Natural killer cell (primary cell): ENCODE results near the gene MTURN. TPM values are rescaled to one million over a fixed set of nuclear protein-coding genes. Genes with fewer than 3 reads are reported as not detected.

ENCODE experiments used
- ATAC-seq, 3 donors: fragments of 150-1000 bp in 2 of 3; fragments of 200-7000 bp in 1 of 3; cut with Tn5 transposase; 1 replicate in 1 of 3; 2 replicates in 2 of 3; pipeline ENCODE4 v1.10.0; 2021; ENCODE audit warnings: mild to moderate bottlenecking in 2 of 3, moderate library complexity in 2 of 3
- DNase-seq, 2 donors: peaks; one replicate each; pipeline versions ENCODE4 v3.0.0 to v3.0.0-alpha.2; 2013 to 2021; ENCODE audit warnings: mixed read lengths in 1 of 2
- H3K27ac ChIP-seq: one replicate; pipeline ENCODE4 v1.5.1; 2013; ENCODE audit warnings: mild to moderate bottlenecking, low read length
- H3K27me3 ChIP-seq: one replicate; pipeline ENCODE4 v1.6.1; 2013; ENCODE audit warnings: low read length; ENCODE audit not compliant: control insufficient read depth, insufficient read depth
- H3K36me3 ChIP-seq: one replicate; pipeline ENCODE4 v1.6.1; 2013; ENCODE audit warnings: low read length; ENCODE audit not compliant: control insufficient read depth, insufficient read depth
- H3K4me1 ChIP-seq: one replicate; pipeline ENCODE4 v1.6.1; 2013; ENCODE audit warnings: low read length; ENCODE audit not compliant: control insufficient read depth, insufficient read depth
- H3K4me3 ChIP-seq: one replicate; pipeline ENCODE4 v1.5.1; 2013; ENCODE audit warnings: low read length
- H3K9me3 ChIP-seq: one replicate; pipeline ENCODE4 v1.6.1; 2013; ENCODE audit warnings: low read length; ENCODE audit not compliant: control insufficient read depth, insufficient read depth
- H3K27ac Mint-ChIP-seq, 2 donors: one replicate each; pipeline ENCODE4 v1.8.0; 2022; ENCODE audit warnings: mild to moderate bottlenecking in 2 of 2, mixed read lengths in 2 of 2, moderate library complexity in 1 of 2
- H3K27me3 Mint-ChIP-seq, 2 donors: one replicate each; pipeline ENCODE4 v1.8.0; 2022; ENCODE audit warnings: low read depth in 2 of 2, mixed read lengths in 2 of 2
- H3K36me3 Mint-ChIP-seq: one replicate; pipeline ENCODE4 v1.8.0; 2022; ENCODE audit warnings: mixed read lengths
- H3K4me1 Mint-ChIP-seq, 2 donors: one replicate each; pipeline ENCODE4 v1.8.0; 2022; ENCODE audit warnings: mixed read lengths in 2 of 2
- H3K4me3 Mint-ChIP-seq: one replicate; pipeline ENCODE4 v1.8.0; 2022; ENCODE audit warnings: mild to moderate bottlenecking, moderate library complexity, mixed read lengths
- H3K9me3 Mint-ChIP-seq, 2 donors: one replicate each; pipeline ENCODE4 v1.8.0; 2022; ENCODE audit warnings: mixed read lengths in 2 of 2
- CTCF ChIP-seq: fragments of 200-600 bp; IDR thresholded peaks from one replicate; pipeline ENCODE4 v1.8.0; 2022; ENCODE audit warnings: antibody characterized with exemption
- WGBS: methylation state at CpG from one replicate; pipeline ENCODE4 v1.1.7; 2013; ENCODE audit warnings: missing lambda C conversion rate; ENCODE audit not compliant: insufficient coverage; 5-methylcytosine and 5-hydroxymethylcytosine counted together
- intact Hi-C: fragments of 100-400 bp; cut with micrococcal nuclease; formaldehyde crosslinking; loops from one replicate; pipeline ENCODE4 v1.14.2; 2022
- total RNA-seq, 4 donors: library from RNA; stranded (reverse); fragments of 120-200 nt in 1 of 4; gene quantifications; one replicate each; pipeline versions ENCODE4 v1.2.3 to v1.2.4, GENCODE V29; 2013 to 2022

MTURN gene
- total RNA-seq, 3 donors from 2014 or later (not counting 1 experiment from before 2014, with no cell fraction given) = 31.6 to 37.3 (median 32.8) TPM

GRCh38 chr7:30201921-30202320, 67.1 kb downstream of the MTURN start:
- H3K4me1 Mint-ChIP-seq = no peaks in the 10 kb centered on the region

GRCh38 chr7:30202671-30203070, 67.9 kb downstream of the MTURN start:
- Histone ChIP-seq H3K9me3 (no peaks in the 10 kb centered on the region), H3K27ac (no peak overlapping the region), H3K36me3 (no peaks in the 10 kb centered on the region), H3K4me1 (peaks cover 7% of the 10 kb centered on the region), H3K4me3 (no peak overlapping the region), H3K27me3 (no peaks in the 10 kb centered on the region)
- TF ChIP-seq CTCF = no peak
- intact Hi-C loops = no loop called here
- no peaks in the 10 kb centered on the region for H3K36me3 Mint-ChIP-seq
- no peaks in the 10 kb centered on the region for H3K27me3 Mint-ChIP-seq
- no peaks in the 10 kb centered on the region for H3K4me1 Mint-ChIP-seq
- H3K27ac Mint-ChIP-seq = no peak overlapping the region
- no peak for ATAC-seq
- no peak for DNase-seq
- no peak overlapping the region for H3K4me3 Mint-ChIP-seq
- H3K9me3 Mint-ChIP-seq = no peaks in the 10 kb centered on the region
- WGBS = 75% methylated on average over 2 of the region's 3 CpGs

More at GRCh38 chr7:30201921-30202320, 67.1 kb downstream of the MTURN start:
- peaks cover 7% of the 10 kb centered on the region for H3K4me1 ChIP-seq
- DNase-seq (no peak), ATAC-seq (no peak)
- H3K27me3 Mint-ChIP-seq = no peaks in the 10 kb centered on the region
- H3K36me3 Mint-ChIP-seq = no peaks in the 10 kb centered on the region
- TF ChIP-seq CTCF = no peak
- H3K4me3 ChIP-seq = no peak overlapping the region
- no peaks in the 10 kb centered on the region for H3K27me3 ChIP-seq
- H3K9me3 ChIP-seq = peaks cover 5% of the 10 kb centered on the region
- 83% methylated on average over 2 of the region's 2 CpGs for WGBS
- H3K36me3 ChIP-seq = no peaks in the 10 kb centered on the region
- no peak overlapping the region for H3K4me3 Mint-ChIP-seq
- H3K27ac ChIP-seq = no peak overlapping the region
- no peaks in the 10 kb centered on the region for H3K9me3 Mint-ChIP-seq
- no peak overlapping the region for H3K27ac Mint-ChIP-seq
- intact Hi-C loops = no loop called here

GRCh38 chr7:30206491-30206890, 71.7 kb downstream of the MTURN start:
- ATAC-seq (no peak), DNase-seq (no peak)
- H3K4me1 Mint-ChIP-seq = no peaks in the 10 kb centered on the region
- H3K27ac ChIP-seq = no peak overlapping the region
- H3K36me3 Mint-ChIP-seq = no peaks in the 10 kb centered on the region
- no peaks in the 10 kb centered on the region for H3K9me3 ChIP-seq
- no peak overlapping the region for H3K4me3 ChIP-seq
- intact Hi-C loops = no loop called here
- no peaks in the 10 kb centered on the region for H3K9me3 Mint-ChIP-seq
- peaks cover 5% of the 10 kb centered on the region for H3K4me1 ChIP-seq
- no peak for TF ChIP-seq CTCF
- no peak overlapping the region for H3K27ac Mint-ChIP-seq
- H3K27me3 ChIP-seq = no peaks in the 10 kb centered on the region
- no peak overlapping the region for H3K4me3 Mint-ChIP-seq
- 98% methylated on average over 3 of the region's 4 CpGs for WGBS
- no peaks in the 10 kb centered on the region for H3K27me3 Mint-ChIP-seq
- no peaks in the 10 kb centered on the region for H3K36me3 ChIP-seq

GRCh38 chr7:30206942-30207341, 72.2 kb downstream of the MTURN start:
- Mint-ChIP-seq H3K4me3 (no peak overlapping the region), H3K27me3 (no peaks in the 10 kb centered on the region), H3K4me1 (peaks cover 0 to under 1% of the 10 kb centered on the region in 2 donors), H3K9me3 (no peaks in the 10 kb centered on the region), H3K36me3 (no peaks in the 10 kb centered on the region), H3K27ac (no peak overlapping the region)
- no peaks in the 10 kb centered on the region for H3K36me3 ChIP-seq
- H3K27me3 ChIP-seq = no peaks in the 10 kb centered on the region
- 77% methylated on average over 6 of the region's 8 CpGs for WGBS
- no peak overlapping the region for H3K4me3 ChIP-seq
- no peaks in the 10 kb centered on the region for H3K9me3 ChIP-seq
- no peak for TF ChIP-seq CTCF
- H3K27ac ChIP-seq = no peak overlapping the region
- intact Hi-C loops = no loop called here
- DNase-seq = no peak
- peaks cover under 1% of the 10 kb centered on the region for H3K4me1 ChIP-seq
- no peak for ATAC-seq
